ENCODE data around the gene ICOSLG. TPM values are rescaled to one million over a fixed set of nuclear protein-coding genes. Genes with fewer than 3 reads are reported as not detected.
"Not testable (repeated sequence)": the region's sequence is repeated elsewhere in the genome, so short reads cannot be mapped to it uniquely, and the experiment has no call there.

The ICOSLG gene
- total RNA-seq, 4 donors from 2014 or later = 0.51 to 5.1 (median 1.4) TPM

GRCh38 chr21:44194888-44195287 lies 45.9 kb downstream of the ICOSLG start:
- H3K9me3 ChIP-seq; H3K4me1 ChIP-seq; H3K27ac ChIP-seq; H3K4me3 ChIP-seq; H3K36me3 ChIP-seq; H3K27me3 ChIP-seq; intact Hi-C loops (cut with DNase I; ENCODE audit: low total_unique reads); DNase-seq: not testable (repeated sequence)

DNA sequence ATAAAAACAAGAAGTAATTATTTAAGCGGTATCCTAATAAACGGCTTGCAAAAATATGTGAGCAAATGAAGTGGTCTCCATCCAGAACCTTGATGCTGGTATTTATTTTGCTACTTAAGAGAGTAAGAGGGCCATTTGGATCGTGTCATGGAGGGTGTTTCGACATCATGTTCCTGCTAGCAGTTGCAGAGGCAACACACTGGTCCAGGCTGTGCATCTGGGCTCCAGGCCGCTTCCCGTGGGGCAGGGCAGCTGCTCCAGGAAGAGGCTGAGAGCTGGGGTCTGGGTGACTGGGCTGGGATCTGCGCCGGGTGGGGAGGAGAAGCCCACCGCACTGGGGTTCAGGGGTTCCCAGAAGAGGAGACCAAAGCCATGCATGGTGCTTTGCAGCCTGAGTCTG lies 46.3 kb downstream of the ICOSLG start:
- DNase-seq; H3K9me3 ChIP-seq; H3K36me3 ChIP-seq; H3K27ac ChIP-seq; intact Hi-C loops (cut with DNase I; ENCODE audit: low total_unique reads); H3K4me3 ChIP-seq; H3K4me1 ChIP-seq; H3K27me3 ChIP-seq: not testable (repeated sequence)

DNA sequence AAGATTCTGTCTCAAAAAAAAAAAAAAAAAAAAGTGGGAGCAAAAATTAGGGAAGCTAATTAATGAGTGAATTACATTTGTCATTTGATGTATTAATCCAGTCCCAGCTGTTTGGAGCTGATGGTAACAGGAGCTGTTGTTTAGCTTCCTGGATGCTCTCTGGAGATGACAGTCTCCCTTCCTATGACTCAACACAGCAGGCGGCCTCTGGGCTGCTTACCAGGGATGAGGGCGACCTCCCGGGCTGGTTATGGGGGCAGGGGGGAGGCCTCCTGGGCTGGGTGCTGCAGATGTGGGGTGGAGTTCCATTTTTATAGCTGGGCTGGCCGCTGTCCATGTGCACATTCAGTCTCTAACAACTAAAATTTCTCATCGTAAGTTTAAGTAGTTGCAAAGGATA lies 47.6 kb downstream of the ICOSLG start:
- intact Hi-C loops (cut with DNase I; ENCODE audit: low total_unique reads); DNase-seq; H3K9me3 ChIP-seq: not testable (repeated sequence)

GRCh38 chr21:44190349-44191271 lies 50.1 kb downstream of the ICOSLG start:
- DNase-seq; H3K9me3 ChIP-seq; H3K36me3 ChIP-seq; H3K4me3 ChIP-seq; H3K27me3 ChIP-seq; H3K4me1 ChIP-seq; intact Hi-C loops (cut with DNase I; ENCODE audit: low total_unique reads): not testable (repeated sequence)
- peak overlapping the region in 1 of 2 donors; percentile 60 for H3K27ac ChIP-seq

More for the DNA sequence above, 47.6 kb downstream of the ICOSLG start:
- not testable (repeated sequence) for H3K27ac ChIP-seq, H3K4me3 ChIP-seq, H3K27me3 ChIP-seq, H3K36me3 ChIP-seq, H3K4me1 ChIP-seq

GRCh38 chr21:44184862-44185261 lies 55.9 kb downstream of the ICOSLG start:
- intact Hi-C loops (cut with DNase I; ENCODE audit: low total_unique reads); H3K36me3 ChIP-seq; H3K27me3 ChIP-seq; H3K4me3 ChIP-seq; H3K9me3 ChIP-seq; H3K4me1 ChIP-seq; H3K27ac ChIP-seq; DNase-seq: not testable (repeated sequence)

DNA sequence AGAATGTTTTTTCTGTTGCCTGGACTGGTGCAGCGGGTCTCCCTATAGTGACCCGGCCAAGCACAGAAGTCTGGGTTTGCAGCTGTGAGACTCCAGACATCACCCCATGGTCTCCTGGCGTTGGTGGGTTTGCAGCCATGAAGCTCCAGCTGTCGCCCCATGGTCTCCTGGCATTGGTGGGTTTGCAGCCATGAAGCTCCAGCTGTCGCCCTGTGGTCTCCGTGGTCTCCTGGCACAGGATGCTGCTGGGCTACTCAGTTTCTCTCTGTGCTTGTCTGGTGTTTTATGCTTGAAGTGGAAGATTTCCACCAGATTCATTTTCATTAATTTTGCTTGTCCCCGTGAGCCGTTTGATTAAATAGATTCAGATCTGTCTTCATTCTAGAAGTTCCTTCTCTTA lies 58.5 kb downstream of the ICOSLG start:
- DNase-seq; intact Hi-C loops (cut with DNase I; ENCODE audit: low total_unique reads); H3K27me3 ChIP-seq; H3K4me3 ChIP-seq; H3K27ac ChIP-seq; H3K9me3 ChIP-seq; H3K4me1 ChIP-seq; H3K36me3 ChIP-seq: not testable (repeated sequence)

DNA sequence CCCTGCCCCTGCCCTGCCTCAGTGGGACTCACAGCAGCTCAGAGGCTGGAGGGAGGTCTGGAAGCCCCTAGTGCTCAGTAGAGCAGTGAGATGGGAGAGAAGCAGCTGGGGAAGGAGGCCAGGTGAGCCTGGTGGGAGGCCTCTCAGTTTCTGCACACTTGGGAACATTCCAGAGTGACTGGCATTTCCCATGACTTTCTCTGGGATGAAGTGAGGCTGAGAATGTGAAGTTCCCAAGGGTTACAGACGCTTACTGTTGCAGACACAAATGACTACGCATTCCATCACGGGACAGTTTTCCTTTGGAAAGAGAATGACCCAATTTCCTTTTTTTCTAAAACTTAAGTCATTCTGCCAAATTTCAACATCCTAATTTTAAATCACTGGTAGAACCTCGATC lies 59.2 kb downstream of the ICOSLG start:
- DNase-seq; intact Hi-C loops (cut with DNase I; ENCODE audit: low total_unique reads); H3K27ac ChIP-seq; H3K4me1 ChIP-seq; H3K4me3 ChIP-seq; H3K27me3 ChIP-seq; H3K9me3 ChIP-seq; H3K36me3 ChIP-seq: not testable (repeated sequence)

DNA sequence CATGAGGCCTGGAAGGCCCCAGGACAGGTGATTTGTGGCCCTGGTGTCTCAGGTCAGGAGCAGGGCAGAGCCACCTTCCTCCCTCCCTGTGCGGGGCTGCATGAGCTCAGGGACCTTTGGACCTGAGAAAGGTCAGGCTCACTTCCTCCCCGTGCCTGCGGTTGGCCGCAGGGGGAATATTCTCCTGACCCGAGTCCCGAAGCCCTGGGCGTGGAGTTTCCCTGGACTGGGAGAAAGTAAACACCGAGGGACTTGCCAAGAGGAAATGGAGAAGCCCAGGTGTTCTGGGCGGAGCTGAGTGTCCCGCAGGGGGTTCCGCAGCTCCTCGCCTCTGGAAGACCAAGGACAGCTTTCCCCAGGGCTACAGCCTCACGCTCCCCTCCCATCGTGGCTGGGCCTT lies 64.6 kb downstream of the ICOSLG start:
- H3K27ac ChIP-seq; H3K4me3 ChIP-seq; H3K9me3 ChIP-seq; H3K27me3 ChIP-seq; DNase-seq; H3K36me3 ChIP-seq; H3K4me1 ChIP-seq; intact Hi-C loops (cut with DNase I; ENCODE audit: low total_unique reads): not testable (repeated sequence)

GRCh38 chr21:44175189-44175588 lies 65.6 kb downstream of the ICOSLG start:
- H3K9me3 ChIP-seq; intact Hi-C loops (cut with DNase I; ENCODE audit: low total_unique reads); H3K4me3 ChIP-seq; H3K27me3 ChIP-seq; DNase-seq; H3K27ac ChIP-seq; H3K4me1 ChIP-seq; H3K36me3 ChIP-seq: not testable (repeated sequence)

Small RNAs within 50 kb of the gene (small RNA-seq; reads per million reads assigned to genes)
- gene AP001059.3 = not detected

Other genes starting within 250 kb of the ICOSLG start
- gene TRAPPC10, start 228.6 kb downstream of the ICOSLG start, total RNA-seq = 10 to 100 TPM in 3 of 4 donors, 1 to 10 TPM in 1; 3.8 to 45.2 (median 22.9) TPM
- gene PWP2, start 133.5 kb downstream of the ICOSLG start, total RNA-seq = 1 to 10 TPM in 3 of 4 donors, not detected in 1; 5.2 to 9.1 (median 6.5) TPM
- 10 to 100 TPM in 1 of 4 donors, 1 to 10 TPM in 2, not detected in 1; 1.5 to 17.0 (median 6.2) TPM for gene GATD3, start 107.3 kb downstream of the ICOSLG start, total RNA-seq
- gene DNMT3L, start 21.0 kb upstream of the ICOSLG start, total RNA-seq = not detected
- under 1 TPM in 1 of 4 donors, not detected in 3; 0.21 TPM for gene AIRE, start 44.9 kb upstream of the ICOSLG start, total RNA-seq
- gene PFKL, start 59.1 kb upstream of the ICOSLG start, total RNA-seq = 100 to 1,000 TPM in 1 of 4 donors, 10 to 100 TPM in 3; 36.5 to 144 (median 75.4) TPM
- 10 to 100 TPM; 23.8 to 44.8 (median 26.0) TPM for gene CFAP410, start 98.4 kb upstream of the ICOSLG start, total RNA-seq
- gene TRPM2, start 112.7 kb upstream of the ICOSLG start, total RNA-seq = 1 to 10 TPM in 2 of 4 donors, under 1 TPM in 2; 0.29 to 3.1 (median 1.8) TPM
- 1 to 10 TPM in 2 of 4 donors, under 1 TPM in 1, not detected in 1; under 0.01 to 2.3 (median 2.3) TPM for gene LRRC3, start 214.6 kb upstream of the ICOSLG start, total RNA-seq

Measured in uterus (tissue), 4 donors.